GM19468 (cell line): ENCODE data around the gene RNF135.
"Not testable (repeated sequence)": the region's sequence is repeated elsewhere in the genome, so short reads cannot be mapped to it uniquely, and the experiment has no call there.

Experiments
- ATAC-seq: cut with Tn5 transposase; IDR thresholded peaks from one replicate; pipeline ENCODE4 v1.9.1; 2021; ENCODE audit warnings: mild to moderate bottlenecking, moderate library complexity, moderate number of reproducible peaks; ENCODE audit not compliant: unreplicated experiment; ENCODE audit errors: extremely low read depth

RNF135 gene

DNA sequence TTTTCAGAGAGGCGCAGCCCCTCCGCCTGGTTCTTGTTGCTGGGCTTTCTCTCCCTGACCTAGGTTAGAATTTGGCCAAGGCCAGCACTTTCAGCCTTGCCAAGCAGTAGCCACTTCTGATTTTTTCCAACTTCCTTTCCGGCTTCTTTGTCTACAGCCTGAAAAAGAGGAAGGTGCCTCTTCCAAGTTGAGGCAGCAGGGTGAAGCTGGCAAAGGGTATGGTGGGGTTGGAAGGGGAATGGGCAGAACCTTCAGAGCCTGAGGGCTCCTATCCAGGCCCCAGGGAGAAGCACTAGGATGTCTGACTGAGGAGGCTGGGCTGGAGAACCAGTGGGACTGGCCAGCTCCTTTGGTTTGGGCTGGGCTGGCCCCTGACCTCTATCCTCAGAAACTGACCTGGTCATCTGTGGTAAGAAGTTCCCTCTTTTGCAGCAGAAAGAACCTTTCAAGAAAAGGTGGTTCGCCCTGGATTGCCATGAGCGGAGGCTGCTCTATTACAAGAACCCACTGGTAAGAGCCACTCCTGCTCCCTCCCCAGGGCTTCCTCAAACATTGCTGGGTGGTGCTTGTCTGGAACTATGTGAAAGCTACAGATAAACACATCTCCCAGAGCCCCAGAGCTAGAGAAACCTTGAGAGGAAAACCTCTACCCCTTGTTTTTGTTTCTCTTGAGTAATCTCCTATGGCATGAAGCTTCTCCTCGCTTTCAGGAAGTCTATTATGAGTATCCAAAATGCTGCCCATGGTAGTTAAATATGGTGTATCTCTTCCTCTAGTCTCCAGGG lies 16.6 kb upstream of the RNF135 start:
- ATAC-seq: no peak

- ATAC-seq: no peak
These were observed 14.0 kb upstream of the RNF135 start for GRCh38 chr17:30956764-30957374.

DNA sequence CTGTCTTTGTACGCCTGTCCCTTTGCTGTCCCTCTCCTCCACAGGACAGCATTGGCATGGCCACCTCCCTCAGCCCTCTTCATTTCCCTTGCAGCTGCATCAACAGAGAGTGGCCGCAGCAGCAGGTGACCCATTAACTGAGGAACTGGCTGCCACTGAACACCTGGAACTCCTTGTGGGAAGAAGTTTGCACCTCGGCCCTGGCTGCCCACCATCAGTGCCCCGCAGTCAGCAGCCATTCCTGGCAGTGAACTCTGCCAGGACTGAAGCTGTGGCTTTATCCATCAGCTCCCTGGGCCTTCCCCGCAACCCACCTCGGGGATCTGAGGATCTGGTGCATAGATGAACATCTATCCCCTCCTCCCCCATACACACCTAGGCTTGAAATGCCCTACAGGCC lies 13.1 kb upstream of the RNF135 start:
- no peak for ATAC-seq

DNA sequence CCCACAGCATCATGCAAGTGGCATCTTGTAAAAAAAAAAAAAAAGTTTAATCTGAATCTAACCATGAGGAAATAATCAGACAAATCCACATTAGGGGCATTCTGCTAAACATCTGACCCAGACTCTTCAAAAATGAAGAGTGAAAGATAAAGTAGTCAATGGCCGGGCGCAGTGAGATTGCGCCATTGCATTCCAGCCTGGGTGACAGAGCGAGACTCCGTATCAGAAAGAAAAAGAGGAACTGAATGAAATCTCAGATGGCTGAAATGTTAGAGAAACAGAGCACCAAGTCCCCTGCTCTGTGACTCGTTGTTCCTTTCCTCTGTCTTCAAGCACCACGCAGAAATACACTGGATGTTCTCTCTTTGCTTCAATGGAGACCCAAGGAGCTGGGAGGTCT lies 12.7 kb upstream of the RNF135 start:
- ATAC-seq: no peak

DNA sequence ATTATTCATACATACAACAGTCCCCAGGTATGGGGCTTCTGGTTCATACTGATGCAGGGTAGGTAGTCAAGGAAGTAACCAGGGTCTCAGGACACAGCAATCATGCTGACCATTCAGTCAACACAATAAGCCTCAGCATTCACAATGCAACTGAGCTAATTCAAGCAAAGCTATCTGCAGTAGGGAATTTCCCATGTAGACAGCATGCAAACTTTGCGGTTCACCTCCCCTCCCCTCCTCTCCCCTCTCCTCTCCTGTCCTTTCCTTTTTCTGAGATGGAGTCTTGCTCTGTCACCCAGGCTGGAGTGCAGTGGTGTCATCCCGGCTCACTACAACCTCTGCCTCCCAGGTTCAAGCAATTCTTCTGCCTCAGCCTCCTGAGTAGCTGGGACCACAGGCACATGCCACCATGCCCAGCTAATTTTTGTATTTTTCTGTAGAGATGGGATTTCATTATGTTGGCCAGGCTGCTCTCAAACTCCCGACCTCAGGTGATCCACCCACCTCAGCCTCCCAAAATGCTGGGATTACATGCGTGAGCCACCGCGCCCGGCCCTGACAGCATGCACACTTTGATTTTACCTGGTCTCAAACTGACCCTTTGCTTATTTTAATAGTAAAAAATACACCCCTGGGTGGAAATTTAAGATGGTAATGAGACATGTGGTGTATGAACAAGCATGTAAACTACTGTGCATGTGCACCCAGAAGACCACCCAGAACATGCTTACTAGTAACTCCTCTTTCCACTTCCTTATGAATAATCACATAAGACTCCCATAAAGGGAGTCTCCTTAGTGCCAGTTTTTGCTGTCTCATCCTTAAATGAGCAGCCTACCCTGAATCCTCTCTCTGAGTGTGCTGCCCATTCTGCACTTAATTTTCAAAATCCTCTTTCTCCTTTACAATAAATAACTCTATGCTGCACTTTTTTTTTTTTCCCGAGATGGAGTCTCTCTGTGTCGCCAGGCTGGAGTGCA lies 9.3 kb upstream of the RNF135 start:
- ATAC-seq: no peak

DNA sequence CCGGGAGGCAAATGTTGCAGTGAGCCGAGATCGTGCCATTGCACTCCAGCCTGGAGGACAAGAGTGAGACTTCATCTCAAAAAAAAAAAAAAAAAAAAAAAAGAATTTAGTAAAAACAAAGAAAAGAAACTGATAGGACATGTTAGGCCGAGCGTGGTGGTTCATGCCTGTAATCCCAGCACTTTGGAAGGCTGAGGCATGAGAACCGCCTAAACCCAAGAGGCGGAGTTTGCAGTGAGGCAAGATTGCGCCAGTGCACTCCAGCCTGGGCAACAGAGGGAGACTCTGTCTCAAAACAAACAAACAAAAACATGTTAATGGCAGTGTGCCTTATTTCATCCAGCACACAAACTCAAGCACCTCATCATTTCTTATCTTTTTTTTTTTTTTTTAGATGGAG lies 6.5 kb upstream of the RNF135 start:
- not testable (repeated sequence) for ATAC-seq

DNA sequence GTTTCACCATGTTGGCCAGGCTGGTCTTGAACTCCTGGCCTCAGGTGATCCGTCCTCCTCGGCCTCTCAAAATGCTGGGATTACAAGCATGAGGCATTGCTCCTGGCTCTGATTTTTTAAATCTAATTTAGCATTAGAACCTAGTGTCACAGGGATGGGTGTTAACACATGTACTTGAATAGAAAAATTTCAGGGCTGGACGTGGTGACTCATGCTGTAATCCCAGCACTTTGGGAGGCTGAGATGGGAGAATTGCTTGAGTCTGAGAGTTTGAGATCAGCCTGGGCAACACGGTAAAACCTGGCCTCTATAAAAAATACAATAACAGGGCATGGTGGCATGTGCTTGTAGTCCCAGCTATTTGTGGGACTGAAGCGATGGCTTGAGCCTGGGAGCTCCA lies 6.0 kb upstream of the RNF135 start:
- ATAC-seq: no peak

DNA sequence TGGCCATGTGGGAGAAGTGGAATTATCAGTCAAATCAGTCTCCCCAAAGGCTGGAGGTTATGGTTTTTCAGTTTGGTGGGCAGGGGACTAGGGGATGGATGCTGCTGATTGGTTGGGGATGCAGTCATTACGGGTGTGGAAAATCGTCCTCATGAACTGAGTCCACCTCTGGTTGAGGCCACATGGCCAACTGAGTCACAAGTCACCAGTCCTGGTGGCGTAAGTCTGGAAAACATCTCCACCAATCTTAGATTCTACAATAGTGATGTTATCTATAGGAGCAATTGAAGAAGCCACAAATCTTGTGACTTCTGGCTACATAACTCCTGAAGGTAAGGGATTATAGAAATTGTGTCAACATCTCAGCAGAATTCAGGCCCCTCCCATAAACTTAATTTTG lies 5.2 kb upstream of the RNF135 start:
- ATAC-seq: no peak

- ATAC-seq: not testable (repeated sequence)
These were observed 2.9 kb upstream of the RNF135 start for GRCh38 chr17:30967911-30968310.

DNA sequence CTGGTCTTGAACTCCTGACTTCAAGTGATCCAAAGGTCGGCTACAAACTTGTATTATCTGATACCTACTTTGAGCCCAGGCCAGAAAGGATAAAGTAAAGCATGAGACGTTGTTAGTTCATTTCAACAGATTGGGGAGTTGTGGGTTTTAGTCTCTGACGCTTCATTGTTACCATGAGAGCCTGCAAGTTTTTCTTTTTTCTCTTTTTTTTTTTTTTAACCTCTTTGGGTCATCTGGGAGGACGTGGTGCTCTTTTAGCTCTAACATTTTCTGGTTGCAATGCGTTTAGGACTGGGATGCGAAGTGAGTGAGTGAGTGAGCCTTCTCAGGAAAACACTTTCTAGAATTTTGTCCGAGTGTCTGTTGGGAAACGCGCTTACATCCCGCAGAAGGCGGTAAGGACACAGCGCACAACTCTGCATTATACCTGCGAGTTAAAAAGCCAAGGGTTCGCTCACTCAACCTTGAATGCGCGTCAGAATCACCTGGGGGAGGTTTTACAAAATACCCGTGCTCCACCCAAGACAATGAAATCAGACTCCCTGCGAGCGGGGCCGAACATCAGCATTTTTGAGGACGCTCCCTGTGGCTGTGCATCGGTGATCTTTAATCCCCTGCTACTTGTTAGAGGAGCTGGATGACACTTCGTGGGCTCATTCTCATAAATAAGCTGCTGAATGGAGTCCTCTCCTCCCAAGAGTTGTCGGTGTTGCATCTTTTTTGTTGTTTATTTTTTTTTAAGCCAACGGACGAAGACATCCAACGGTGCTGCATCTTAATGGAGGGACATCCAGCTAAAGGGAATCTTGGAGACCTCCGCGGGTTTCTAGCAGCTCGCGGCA lies 629 bp upstream of the RNF135 start:
- ATAC-seq: no peak

DNA sequence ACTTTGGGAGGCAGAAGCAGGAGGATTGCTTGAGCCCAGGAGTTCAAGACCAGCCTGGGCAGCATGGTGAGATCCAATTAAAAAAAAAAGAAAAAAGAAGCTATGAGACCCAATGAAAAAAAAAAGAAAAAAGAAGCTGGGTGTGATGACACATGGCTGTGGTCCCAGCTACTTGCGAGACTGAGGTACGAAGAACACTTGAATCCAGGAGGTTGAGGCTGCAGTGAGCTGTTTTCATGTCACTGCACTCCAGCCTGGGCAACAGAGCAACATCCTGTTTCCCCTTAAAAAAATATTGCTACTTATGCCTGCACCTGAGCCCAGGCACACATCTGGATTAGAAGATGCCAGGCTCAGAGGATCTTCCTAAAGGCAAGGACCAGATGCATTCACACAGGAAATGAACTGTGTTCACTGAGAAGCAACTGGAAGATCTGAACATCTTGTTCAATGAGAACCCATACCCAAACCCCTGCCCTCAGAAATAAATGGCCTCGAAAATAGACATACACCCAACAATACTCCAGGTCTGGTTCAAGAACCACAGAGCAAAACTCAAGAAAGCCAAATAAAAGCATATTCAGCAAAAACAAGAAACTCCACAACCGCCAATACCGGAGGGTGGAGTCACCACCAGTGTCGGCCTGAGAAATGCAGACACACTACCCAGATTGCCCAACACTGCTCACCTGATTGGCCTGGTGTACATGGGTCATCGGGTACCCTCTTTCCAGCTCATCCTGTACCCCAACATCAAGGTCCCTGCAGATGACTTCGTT lies 4.4 kb downstream of the RNF135 start:
- ATAC-seq: no peak

GRCh38 chr17:30979919-30980318 lies 9.1 kb downstream of the RNF135 start:
- not testable (repeated sequence) for ATAC-seq

DNA sequence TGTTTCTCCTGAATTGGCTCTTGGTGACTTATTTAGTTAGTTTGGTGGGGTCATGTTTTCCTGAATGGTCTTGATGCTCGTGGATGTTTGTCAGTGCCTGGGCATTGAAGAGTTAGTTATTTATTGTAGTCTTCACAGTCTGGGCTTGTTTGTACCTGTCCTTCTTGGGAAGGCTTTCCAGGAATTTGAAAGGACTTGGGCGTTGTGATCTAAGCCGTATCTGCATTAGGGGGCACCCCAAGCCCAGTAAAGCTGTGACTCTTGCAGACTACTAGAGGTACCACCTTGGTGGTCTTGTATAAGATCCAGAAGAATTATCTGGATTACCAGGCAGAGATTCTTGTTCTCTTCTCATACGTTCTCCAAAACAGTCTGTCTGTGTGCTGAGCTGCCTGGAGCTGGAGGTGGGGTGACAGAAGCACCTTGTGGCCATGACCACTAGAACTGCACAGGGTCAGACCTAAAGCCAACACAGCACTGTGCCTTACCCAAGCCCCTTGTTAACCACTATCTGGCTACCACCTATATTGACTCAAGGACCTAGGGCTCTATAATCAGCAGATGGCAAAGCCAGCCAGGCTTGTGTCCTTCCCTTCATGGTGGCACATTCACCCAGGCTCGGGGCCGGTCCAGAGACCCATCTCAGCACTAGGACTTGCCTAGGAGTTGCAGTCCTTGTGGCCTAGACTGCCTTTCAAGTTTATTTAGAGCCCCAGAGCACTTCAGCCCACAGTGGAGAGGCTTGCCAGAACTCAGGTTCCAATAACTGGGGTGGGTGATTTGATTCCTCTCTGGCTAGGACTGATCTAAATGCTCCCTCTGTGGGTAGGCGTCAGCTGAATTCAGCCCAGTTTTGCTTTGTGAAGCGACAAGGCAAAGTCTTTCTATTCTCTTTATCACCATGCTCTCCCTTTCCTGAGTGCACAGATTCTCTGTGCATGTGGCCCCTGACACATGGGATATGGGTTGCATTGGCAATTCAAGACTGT lies 11.0 kb downstream of the RNF135 start:
- ATAC-seq: no peak

- ATAC-seq: no peak
These were observed 12.0 kb downstream of the RNF135 start for GRCh38 chr17:30982855-30983254.

DNA sequence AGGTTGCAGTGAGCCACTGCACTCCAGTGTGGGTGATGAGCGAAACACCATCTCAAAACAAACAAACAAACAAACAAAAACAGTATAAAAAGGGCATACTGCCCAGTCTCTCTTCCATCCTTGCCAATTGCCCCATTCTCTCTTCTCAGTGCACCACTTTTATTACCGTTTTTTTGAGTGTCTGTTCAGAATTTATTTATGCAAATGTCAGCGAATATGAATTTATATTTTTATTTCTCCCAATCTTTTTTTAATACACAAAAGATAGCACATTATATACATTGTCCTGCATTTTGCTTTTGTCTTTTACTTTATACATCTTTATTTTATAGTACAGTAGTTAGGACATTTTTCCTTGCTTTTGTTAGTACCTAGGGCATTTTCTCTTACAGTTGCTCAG lies 19.6 kb downstream of the RNF135 start:
- ATAC-seq: no peak

DNA sequence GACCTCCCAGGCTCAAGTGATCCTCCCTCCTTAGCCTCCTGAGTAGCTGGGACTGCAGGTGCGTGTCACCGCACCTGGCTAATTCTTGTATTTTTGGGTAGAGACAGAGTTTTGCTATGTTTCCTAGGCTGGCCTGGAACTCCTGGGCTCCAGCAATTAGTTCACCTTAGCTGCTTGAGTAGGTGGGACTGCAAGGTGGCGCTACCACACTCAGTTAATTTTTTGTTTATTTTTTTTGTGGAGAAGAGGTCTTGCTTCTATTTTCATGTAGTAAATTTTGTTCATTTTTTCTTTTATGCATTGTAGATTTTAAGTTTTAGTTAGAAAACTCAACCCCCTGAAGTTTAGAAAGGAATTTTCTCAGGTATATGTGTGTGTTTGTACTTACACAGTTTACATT lies 21.7 kb downstream of the RNF135 start:
- ATAC-seq: no peak

GRCh38 chr17:30995347-30995746 lies 24.5 kb downstream of the RNF135 start:
- ATAC-seq: no peak

GRCh38 chr17:30996486-30996885 lies 25.6 kb downstream of the RNF135 start:
- ATAC-seq: no peak
